ENCODE results near the gene OGG1.

Gene OGG1

GRCh38 chr3:9778143-9779074 lies 28.7 kb downstream of the OGG1 start:
- Histone ChIP-seq H3K79me1 (ENCODE audit: low read depth, low read length) (peaks cover 3% of the 10 kb centered on the region), H3K9ac (ENCODE audit: low read depth, low read length, poor library complexity) (no peak overlapping the region), H3K4me2 (ENCODE audit: insufficient read depth, low read length, poor library complexity, severe bottlenecking) (no peak overlapping the region)

DNA sequence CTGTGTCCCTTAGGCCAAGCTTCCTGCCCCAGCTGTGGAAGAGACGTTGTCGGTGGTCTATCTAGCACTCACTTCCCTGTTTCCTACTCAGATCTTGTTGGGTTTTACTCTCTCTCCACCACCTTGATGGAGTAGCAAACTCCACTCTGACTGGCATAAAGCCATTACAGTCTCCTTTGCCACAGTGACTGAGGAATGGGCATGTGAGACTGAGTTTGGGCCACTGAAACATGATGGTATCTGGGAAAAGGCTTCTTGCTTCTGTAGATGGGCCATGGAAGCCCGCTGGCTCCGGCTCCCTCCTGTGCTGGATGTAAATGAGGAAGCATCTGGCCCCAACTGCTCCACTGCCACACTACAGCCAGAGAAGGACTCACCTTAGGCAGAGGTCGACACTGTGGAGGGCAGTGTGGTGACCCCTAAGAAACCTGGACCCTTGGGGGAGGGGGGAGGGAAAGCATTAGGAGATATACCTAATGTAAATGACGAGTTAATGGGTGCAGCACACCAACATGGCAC lies 29.4 kb downstream of the OGG1 start:
- H3K79me1 ChIP-seq (ENCODE audit: low read depth, low read length) = peaks cover 3% of the 10 kb centered on the region
- no peak overlapping the region for H2BK120ac ChIP-seq (ENCODE audit: low read depth, low read length)
- H3K14ac ChIP-seq (ENCODE audit: low read length) = no peak overlapping the region
- H3K18ac ChIP-seq (ENCODE audit: low read length) = no peak overlapping the region
- H4K91ac ChIP-seq (ENCODE audit: low read depth, low read length, poor library complexity) = no peak overlapping the region
- H4K8ac ChIP-seq (ENCODE audit: low read depth, low read length) = no peak overlapping the region
- no peaks in the 10 kb centered on the region for H3K4me1 ChIP-seq (ENCODE audit: control insufficient read depth in 2 of 2, insufficient read depth in 1 of 2, low read depth in 1 of 2, low read length in 2 of 2)
- no peaks in the 10 kb centered on the region for H3K9me3 ChIP-seq (replicated peaks in 1 of 2; ENCODE audit: control insufficient read depth in 2 of 2, insufficient read depth in 1 of 2, low read depth in 1 of 2, low read length in 2 of 2)
- no peak overlapping the region for H3K4ac ChIP-seq (ENCODE audit: low read length)
- no peak overlapping the region for H3K27ac ChIP-seq (replicated peaks; ENCODE audit: low read length)
- no peak overlapping the region for H3K4me2 ChIP-seq (ENCODE audit: insufficient read depth, low read length, poor library complexity, severe bottlenecking)
- H2BK15ac ChIP-seq (ENCODE audit: low read length) = no peak overlapping the region
- H3K36me3 ChIP-seq (replicated peaks in 1 of 2; ENCODE audit: control insufficient read depth in 2 of 2, insufficient read depth in 2 of 2, low read length in 2 of 2) = peaks cover 20 to 52% of the 10 kb centered on the region in 2 donors
- H3K23ac ChIP-seq (ENCODE audit: low read depth, low read length, poor library complexity) = no peak overlapping the region
- no peak overlapping the region for H3K4me3 ChIP-seq (ENCODE audit: low read length in 2 of 2)
- H3K9ac ChIP-seq (ENCODE audit: low read depth, low read length, poor library complexity) = no peak overlapping the region
- H3K27me3 ChIP-seq (ENCODE audit: control insufficient read depth in 3 of 3, insufficient read depth in 3 of 3, low read depth in 1 of 3, low read length in 3 of 3) = no peaks in the 10 kb centered on the region
- WGBS, 2 donors (ENCODE audit: extremely low coverage in 2 of 2, insufficient read length in 2 of 2, insufficient replicate concordance in 1 of 2) = no CpG with 5 or more reads among the region's 6 CpGs
- no peak overlapping the region for H2AK5ac ChIP-seq (ENCODE audit: low read depth, low read length)
- no peak overlapping the region for H2AFZ ChIP-seq (ENCODE audit: low read length)
- H2BK5ac ChIP-seq (ENCODE audit: low read length) = no peak overlapping the region
- no peak overlapping the region for H2BK12ac ChIP-seq (ENCODE audit: low read length)
- DNase-seq (ENCODE audit: low spot score) = no peak

More at GRCh38 chr3:9778143-9779074, 28.7 kb downstream of the OGG1 start:
- Histone ChIP-seq H3K4ac (ENCODE audit: low read length) (no peak overlapping the region), H2BK12ac (ENCODE audit: low read length) (no peak overlapping the region), H2BK5ac (ENCODE audit: low read length) (no peak overlapping the region), H2BK120ac (ENCODE audit: low read depth, low read length) (no peak overlapping the region), H3K27me3 (ENCODE audit: control insufficient read depth in 3 of 3, insufficient read depth in 3 of 3, low read depth in 1 of 3, low read length in 3 of 3) (no peaks in the 10 kb centered on the region), H3K23ac (ENCODE audit: low read depth, low read length, poor library complexity) (no peak overlapping the region), H3K4me3 (ENCODE audit: low read length in 2 of 2) (no peak overlapping the region), H3K36me3 (replicated peaks in 1 of 2; ENCODE audit: control insufficient read depth in 2 of 2, insufficient read depth in 2 of 2, low read length in 2 of 2) (peaks cover 15 to 46% of the 10 kb centered on the region in 2 donors), H2AK5ac (ENCODE audit: low read depth, low read length) (no peak overlapping the region), H3K9me3 (replicated peaks in 1 of 2; ENCODE audit: control insufficient read depth in 2 of 2, insufficient read depth in 1 of 2, low read depth in 1 of 2, low read length in 2 of 2) (no peaks in the 10 kb centered on the region), H3K4me1 (ENCODE audit: control insufficient read depth in 2 of 2, insufficient read depth in 1 of 2, low read depth in 1 of 2, low read length in 2 of 2) (no peaks in the 10 kb centered on the region), H4K8ac (ENCODE audit: low read depth, low read length) (no peak overlapping the region), H4K91ac (ENCODE audit: low read depth, low read length, poor library complexity) (no peak overlapping the region), H3K27ac (replicated peaks; ENCODE audit: low read length) (no peak overlapping the region), H2BK15ac (ENCODE audit: low read length) (no peak overlapping the region), H3K14ac (ENCODE audit: low read length) (no peak overlapping the region), H2AFZ (ENCODE audit: low read length) (no peak overlapping the region), H3K18ac (ENCODE audit: low read length) (no peak overlapping the region)
- no peak for DNase-seq (ENCODE audit: low spot score)
- WGBS, 2 donors (ENCODE audit: extremely low coverage in 2 of 2, insufficient read length in 2 of 2, insufficient replicate concordance in 1 of 2) = no CpG with 5 or more reads among the region's 5 CpGs

DNA sequence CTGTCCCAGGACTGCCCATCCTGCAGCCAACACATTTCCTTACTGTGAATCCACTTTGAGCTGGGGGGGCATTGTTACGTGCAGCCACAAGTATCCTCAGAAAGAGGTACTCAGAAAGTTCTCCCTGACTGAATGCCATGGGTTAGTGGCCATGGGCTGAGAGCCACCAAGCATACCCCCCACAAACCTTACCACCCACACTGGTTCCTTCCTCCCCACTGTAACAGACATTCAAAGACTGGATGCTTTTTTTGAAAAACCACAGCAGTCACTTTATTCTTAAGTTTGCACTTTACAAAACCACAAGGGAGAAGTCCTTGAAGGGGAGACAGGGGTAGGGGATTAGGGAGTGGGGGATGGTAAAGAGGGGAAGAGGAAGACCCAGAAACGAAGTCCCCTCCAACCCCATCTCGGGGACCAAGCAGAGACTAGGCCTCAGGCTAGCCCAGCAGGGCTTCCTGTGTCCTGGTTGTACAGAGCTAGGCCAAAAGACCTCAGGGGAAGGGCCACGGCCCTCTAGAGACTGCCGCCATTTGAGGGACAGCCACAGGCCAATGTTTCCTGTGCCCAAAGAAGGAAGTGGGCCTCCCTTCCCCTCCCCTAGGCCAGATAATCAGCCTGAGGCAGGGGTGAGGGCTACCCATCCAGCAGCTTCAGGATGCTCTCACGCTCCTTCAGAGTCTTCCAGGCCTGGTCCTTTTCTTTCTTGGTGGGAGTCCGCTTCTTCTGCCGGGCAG lies 30.1 kb downstream of the OGG1 start:
- H3K4me3 ChIP-seq (ENCODE audit: low read length in 2 of 2) = peak overlapping the region in 1 of 2 donors; percentile 27
- H3K4ac ChIP-seq (ENCODE audit: low read length) = no peak overlapping the region
- no peak overlapping the region for H2AK5ac ChIP-seq (ENCODE audit: low read depth, low read length)
- no peak overlapping the region for H2BK5ac ChIP-seq (ENCODE audit: low read length)
- H3K4me1 ChIP-seq (ENCODE audit: control insufficient read depth in 2 of 2, insufficient read depth in 1 of 2, low read depth in 1 of 2, low read length in 2 of 2) = no peaks in the 10 kb centered on the region
- H3K27ac ChIP-seq (replicated peaks; ENCODE audit: low read length) = no peak overlapping the region
- peaks cover 21 to 59% of the 10 kb centered on the region in 2 donors for H3K36me3 ChIP-seq (replicated peaks in 1 of 2; ENCODE audit: control insufficient read depth in 2 of 2, insufficient read depth in 2 of 2, low read length in 2 of 2)
- H3K14ac ChIP-seq (ENCODE audit: low read length) = no peak overlapping the region
- no peak overlapping the region for H2BK15ac ChIP-seq (ENCODE audit: low read length)
- no peak overlapping the region for H3K9ac ChIP-seq (ENCODE audit: low read depth, low read length, poor library complexity)
- H4K91ac ChIP-seq (ENCODE audit: low read depth, low read length, poor library complexity) = no peak overlapping the region
- no peaks in the 10 kb centered on the region for H3K27me3 ChIP-seq (ENCODE audit: control insufficient read depth in 3 of 3, insufficient read depth in 3 of 3, low read depth in 1 of 3, low read length in 3 of 3)
- no peaks in the 10 kb centered on the region for H3K9me3 ChIP-seq (replicated peaks in 1 of 2; ENCODE audit: control insufficient read depth in 2 of 2, insufficient read depth in 1 of 2, low read depth in 1 of 2, low read length in 2 of 2)
- H2AFZ ChIP-seq (ENCODE audit: low read length) = no peak overlapping the region
- no peak overlapping the region for H3K18ac ChIP-seq (ENCODE audit: low read length)
- H3K4me2 ChIP-seq (ENCODE audit: insufficient read depth, low read length, poor library complexity, severe bottlenecking) = no peak overlapping the region
- H2BK120ac ChIP-seq (ENCODE audit: low read depth, low read length) = no peak overlapping the region
- peaks cover 3% of the 10 kb centered on the region for H3K79me1 ChIP-seq (ENCODE audit: low read depth, low read length)
- no peak for DNase-seq (ENCODE audit: low spot score)
- H2BK12ac ChIP-seq (ENCODE audit: low read length) = no peak overlapping the region
- no CpG with 5 or more reads among the region's 8 CpGs for WGBS, 2 donors (ENCODE audit: extremely low coverage in 2 of 2, insufficient read length in 2 of 2, insufficient replicate concordance in 1 of 2)
- no peak overlapping the region for H4K8ac ChIP-seq (ENCODE audit: low read depth, low read length)
- no peak overlapping the region for H3K23ac ChIP-seq (ENCODE audit: low read depth, low read length, poor library complexity)

DNA sequence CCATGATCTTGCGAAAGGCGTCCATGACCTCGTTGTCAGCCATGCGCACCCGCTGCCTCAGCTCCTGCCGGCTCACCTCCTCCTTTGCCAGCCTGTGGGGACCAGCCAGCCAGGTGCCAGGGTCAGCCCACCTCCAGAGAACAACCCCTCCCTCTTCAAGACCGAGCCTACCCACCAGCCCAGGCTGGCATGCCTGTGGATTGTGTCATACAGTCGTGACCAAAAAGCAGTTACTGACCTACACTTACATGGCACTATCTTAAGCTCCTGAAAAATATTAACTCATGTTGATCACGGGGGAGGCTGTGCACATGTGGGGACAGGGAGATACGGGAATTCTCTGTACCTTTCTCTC lies 30.7 kb downstream of the OGG1 start:
- no peak overlapping the region for H2BK12ac ChIP-seq (ENCODE audit: low read length)
- peak overlapping the region in 1 of 2 donors; percentile 27 for H3K4me3 ChIP-seq (ENCODE audit: low read length in 2 of 2)
- H2BK5ac ChIP-seq (ENCODE audit: low read length) = no peak overlapping the region
- H2BK120ac ChIP-seq (ENCODE audit: low read depth, low read length) = no peak overlapping the region
- H3K27me3 ChIP-seq (ENCODE audit: control insufficient read depth in 3 of 3, insufficient read depth in 3 of 3, low read depth in 1 of 3, low read length in 3 of 3) = no peaks in the 10 kb centered on the region
- H3K18ac ChIP-seq (ENCODE audit: low read length) = no peak overlapping the region
- no peak overlapping the region for H2AFZ ChIP-seq (ENCODE audit: low read length)
- H2BK15ac ChIP-seq (ENCODE audit: low read length) = no peak overlapping the region
- H3K23ac ChIP-seq (ENCODE audit: low read depth, low read length, poor library complexity) = no peak overlapping the region
- H3K4me2 ChIP-seq (ENCODE audit: insufficient read depth, low read length, poor library complexity, severe bottlenecking) = no peak overlapping the region
- no peak overlapping the region for H3K14ac ChIP-seq (ENCODE audit: low read length)
- no peak overlapping the region for H2AK5ac ChIP-seq (ENCODE audit: low read depth, low read length)
- no peaks in the 10 kb centered on the region for H3K4me1 ChIP-seq (ENCODE audit: control insufficient read depth in 2 of 2, insufficient read depth in 1 of 2, low read depth in 1 of 2, low read length in 2 of 2)
- peaks cover 23 to 65% of the 10 kb centered on the region in 2 donors for H3K36me3 ChIP-seq (replicated peaks in 1 of 2; ENCODE audit: control insufficient read depth in 2 of 2, insufficient read depth in 2 of 2, low read length in 2 of 2)
- no peaks in the 10 kb centered on the region for H3K9me3 ChIP-seq (replicated peaks in 1 of 2; ENCODE audit: control insufficient read depth in 2 of 2, insufficient read depth in 1 of 2, low read depth in 1 of 2, low read length in 2 of 2)
- no peak overlapping the region for H3K4ac ChIP-seq (ENCODE audit: low read length)
- no peak overlapping the region for H3K27ac ChIP-seq (replicated peaks; ENCODE audit: low read length)
- WGBS, 2 donors (ENCODE audit: extremely low coverage in 2 of 2, insufficient read length in 2 of 2, insufficient replicate concordance in 1 of 2) = no CpG with 5 or more reads among the region's 10 CpGs
- H3K79me1 ChIP-seq (ENCODE audit: low read depth, low read length) = peaks cover 3% of the 10 kb centered on the region
- H4K8ac ChIP-seq (ENCODE audit: low read depth, low read length) = no peak overlapping the region
- no peak for DNase-seq (ENCODE audit: low spot score)
- no peak overlapping the region for H4K91ac ChIP-seq (ENCODE audit: low read depth, low read length, poor library complexity)
- H3K9ac ChIP-seq (ENCODE audit: low read depth, low read length, poor library complexity) = no peak overlapping the region

Data from neuronal stem cell (in vitro differentiated cells).